ENCODE data around the gene GJC2. TPM values are rescaled to one million over a fixed set of nuclear protein-coding genes. Genes with fewer than 3 reads are reported as not detected.

Gene GJC2
- total RNA-seq, 1 experiment from 2014 or later, result 1.6 TPM

DNA sequence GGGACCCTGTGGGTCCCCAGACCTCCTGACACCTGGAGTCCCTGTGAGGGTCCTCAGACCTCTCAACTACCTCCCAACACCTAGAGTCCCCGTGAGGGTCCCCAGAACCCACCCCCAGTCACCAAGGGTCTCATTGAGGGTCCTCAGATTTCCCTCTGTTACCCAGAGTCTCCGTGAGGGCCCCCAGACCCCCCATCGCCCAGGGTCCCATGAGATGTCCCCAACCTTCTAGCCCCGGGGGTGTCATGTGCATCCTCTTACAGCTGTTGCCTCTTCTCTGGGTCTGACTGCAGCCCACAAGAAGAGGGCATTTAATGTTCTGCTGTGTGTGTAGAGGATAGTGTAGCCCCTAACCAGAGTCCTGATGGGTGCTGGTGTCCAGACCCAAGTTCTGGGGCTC lies 2.0 kb upstream of the GJC2 start:
- no peak for TF ChIP-seq CTCF (conservative IDR thresholded peaks at IDR 0.05)
- no peak overlapping the region for H2BK12ac ChIP-seq (ENCODE audit: insufficient read length, low read depth, low read length)
- no peak overlapping the region for H4K5ac ChIP-seq (ENCODE audit: insufficient read length, low read depth, low read length)
- DNase-seq, result no peak
- WGBS (ENCODE audit: extremely low coverage, insufficient read length, low lambda C conversion rate), result no CpG with 5 or more reads among the region's 4 CpGs
- H4K91ac ChIP-seq (ENCODE audit: insufficient read length, low read depth, low read length), result no peak overlapping the region
- H4K20me1 ChIP-seq (ENCODE audit: control insufficient read depth, insufficient read depth, insufficient read length), result peaks cover 2% of the 10 kb centered on the region
- Mint-ChIP-seq H3K9me3 (no peaks in the 10 kb centered on the region), H3K27ac (no peak overlapping the region), H3K4me3 (no peak overlapping the region), H3K4me1 (peaks cover 0 to 11% of the 10 kb centered on the region in 2 experiments; a peak in 2 of 4 replicates), H3K36me3 (ENCODE audit: insufficient read depth in 1 of 3, low read depth in 3 of 3) (no peaks in the 10 kb centered on the region; a peak in 1 of 7 replicates), H3K27me3 (ENCODE audit: low read depth) (no peaks in the 10 kb centered on the region)
- no peak overlapping the region for H4K8ac ChIP-seq (replicated peaks; ENCODE audit: insufficient read length, low read depth, low read length)
- peaks cover 3% of the 10 kb centered on the region for H3K79me1 ChIP-seq (ENCODE audit: insufficient read depth, low read depth, low read length, poor library complexity, severe bottlenecking)
- H3K27ac ChIP-seq (ENCODE audit: insufficient read length, low read depth, low read length), result no peak overlapping the region
- H3K23ac ChIP-seq (ENCODE audit: insufficient read length, low read depth, low read length), result no peak overlapping the region
- H3K56ac ChIP-seq (ENCODE audit: insufficient read length, low read depth, low read length), result no peak overlapping the region
- no peak overlapping the region for H2BK5ac ChIP-seq (ENCODE audit: insufficient read length, low read length)
- H2BK15ac ChIP-seq (ENCODE audit: low read depth, low read length), result no peak overlapping the region
- no peak overlapping the region for H3T11ph ChIP-seq (ENCODE audit: low read length)
- no peaks in the 10 kb centered on the region for H3K23me2 ChIP-seq (ENCODE audit: insufficient read length, low read depth, low read length, poor library complexity, severe bottlenecking)
- no peak overlapping the region for H3K18ac ChIP-seq (ENCODE audit: insufficient read length, low read depth, low read length)
- no peaks in the 10 kb centered on the region for H3K9me3 ChIP-seq (ENCODE audit: control insufficient read depth, low read depth, low read length)
- H3K4me1 ChIP-seq (ENCODE audit: insufficient read depth, low read length), result no peaks in the 10 kb centered on the region
- H2BK120ac ChIP-seq (ENCODE audit: low read depth, low read length, poor library complexity, severe bottlenecking), result no peak overlapping the region
- H2AK5ac ChIP-seq (ENCODE audit: insufficient read length, low read length), result no peak overlapping the region
- H3K14ac ChIP-seq (ENCODE audit: insufficient read depth, low read length), result no peak overlapping the region
- H2BK20ac ChIP-seq (ENCODE audit: low read depth, low read length, poor library complexity, severe bottlenecking), result no peak overlapping the region
- no peaks in the 10 kb centered on the region for H3K27me3 ChIP-seq (ENCODE audit: insufficient read depth, low read length)
- H3K9ac ChIP-seq (ENCODE audit: extremely low read depth, insufficient read length, low read length), result no peak overlapping the region
- no peak overlapping the region for H3K4me2 ChIP-seq (ENCODE audit: insufficient read depth, insufficient read length, low read length)
- no peak overlapping the region for H3K4ac ChIP-seq (ENCODE audit: low read depth, low read length)
- H3K79me2 ChIP-seq (ENCODE audit: insufficient read depth, low read length), result peaks cover 7% of the 10 kb centered on the region; the same call in 1 of the 2 replicates
- no peak overlapping the region for H2AFZ ChIP-seq (ENCODE audit: low read length)

All from H9 (cell line).